CD4-positive, alpha-beta T cell treated with Interleukin-17A for 1 hour (primary cell): Measurements from ENCODE around the gene ZNF609.

ENCODE experiments used
- DNase-seq: peaks from one replicate; pipeline ENCODE4 v3.0.0-alpha.2; 2020

Gene ZNF609

DNA sequence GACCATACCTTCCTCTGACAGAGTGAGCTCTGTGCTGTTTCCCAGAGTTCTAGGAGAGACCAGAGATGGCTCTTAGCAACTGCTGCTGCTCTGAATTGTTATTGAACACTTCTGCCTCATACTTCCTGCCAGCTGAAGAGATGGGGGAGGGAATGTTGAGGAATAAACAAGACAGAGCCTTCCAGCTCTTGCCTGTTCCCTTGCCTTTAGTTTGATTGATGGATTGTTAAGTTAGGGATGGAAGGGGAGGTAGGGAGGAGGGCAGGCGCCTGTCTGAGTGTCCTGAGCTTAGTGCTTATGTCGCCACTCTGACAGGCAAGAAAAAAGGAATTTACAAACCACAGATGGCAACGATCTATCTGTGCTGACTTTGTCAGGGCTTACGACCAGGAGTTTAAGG lies 42.8 kb downstream of the ZNF609 start:
- DNase-seq: peak; percentile 14

DNA sequence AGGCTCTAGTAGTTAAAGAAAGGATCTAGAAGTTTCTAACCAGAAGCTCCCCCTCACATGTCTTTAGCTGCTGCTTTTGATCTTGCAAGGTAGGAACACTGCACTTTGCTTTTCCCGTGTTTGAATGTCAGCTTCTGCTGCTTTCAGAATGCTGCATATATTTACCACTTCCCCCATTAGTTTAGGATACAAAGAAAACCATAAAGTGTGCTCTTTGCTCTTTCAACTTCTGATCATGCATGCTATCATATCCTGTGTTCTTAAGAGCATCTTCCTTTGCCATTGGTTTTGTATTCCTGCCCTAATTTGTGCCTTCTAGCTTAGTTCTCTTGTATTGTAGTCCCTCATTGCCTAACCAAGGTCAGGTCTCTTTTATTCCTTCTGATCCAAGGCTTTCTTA lies 43.3 kb downstream of the ZNF609 start:
- DNase-seq: peak; percentile 30

DNA sequence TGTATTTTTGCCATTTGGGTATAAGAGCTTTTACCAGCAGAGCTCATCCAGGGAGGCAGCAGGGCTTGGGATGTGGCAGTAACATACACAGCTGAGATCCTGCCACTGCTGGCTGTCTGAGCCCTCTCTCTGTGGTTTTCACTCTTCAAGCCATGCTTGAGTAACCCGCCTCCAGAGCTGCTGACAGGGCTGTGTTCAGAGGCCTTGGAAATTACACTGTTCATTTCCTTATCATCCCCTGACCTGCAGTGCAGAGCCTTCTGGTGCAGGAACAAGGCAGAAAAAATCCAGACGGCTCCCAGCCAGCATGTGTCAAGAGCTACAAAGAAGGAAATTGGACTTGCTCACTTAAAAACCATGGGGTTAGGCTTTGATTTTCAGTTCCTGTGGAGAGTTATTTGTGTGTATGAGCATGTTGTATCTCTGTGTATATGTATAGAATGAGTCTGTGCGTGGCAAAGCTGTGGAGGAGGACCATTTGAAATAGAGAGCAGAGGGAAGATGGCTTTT lies 47.0 kb downstream of the ZNF609 start:
- DNase-seq: peak; percentile 15

DNA sequence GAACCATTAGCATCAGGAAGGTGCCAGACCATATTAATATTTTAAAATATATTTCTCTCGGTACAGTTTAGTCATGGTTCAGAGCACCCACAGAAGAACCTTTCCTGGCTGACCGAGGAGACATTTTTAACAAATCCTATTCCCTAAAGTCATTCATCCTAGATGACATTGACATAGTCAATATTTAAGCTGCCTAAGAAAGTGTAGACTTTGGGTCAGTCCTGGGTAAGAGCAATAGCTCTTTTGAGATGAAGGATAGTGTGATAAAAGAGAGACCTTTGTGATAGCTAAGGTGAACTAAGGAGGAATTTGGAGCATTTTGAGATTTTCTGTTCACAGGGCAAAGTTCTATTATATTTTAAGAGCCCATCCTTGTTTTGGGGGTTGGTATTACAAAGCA lies 47.5 kb downstream of the ZNF609 start:
- DNase-seq: no peak

DNA sequence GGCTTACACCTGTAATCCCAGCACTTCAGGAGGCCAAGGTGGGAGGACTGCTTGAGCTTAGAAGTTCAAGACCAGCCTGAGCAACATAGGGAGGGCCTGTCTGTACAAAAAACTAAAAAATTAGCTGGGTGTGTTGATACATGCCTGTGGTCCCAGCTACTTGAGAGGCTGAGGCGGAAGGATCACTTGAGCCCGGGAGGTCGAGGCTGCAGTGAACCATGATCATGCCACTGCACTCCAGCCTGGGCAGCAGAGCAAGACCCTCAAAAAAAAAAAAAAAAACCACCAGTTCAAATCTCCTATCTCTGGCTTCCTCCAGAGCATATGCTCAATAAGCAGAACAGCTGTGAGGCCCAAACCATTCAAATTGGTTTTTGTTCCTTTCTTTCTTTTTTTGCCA lies 53.4 kb downstream of the ZNF609 start:
- DNase-seq: no peak

GRCh38 chr15:64515196-64515595 lies 54.8 kb downstream of the ZNF609 start:
- DNase-seq: no peak

GRCh38 chr15:64515825-64516224 lies 55.4 kb downstream of the ZNF609 start:
- no peak for DNase-seq

GRCh38 chr15:64519897-64520296 lies 59.5 kb downstream of the ZNF609 start:
- no peak for DNase-seq

- no peak for DNase-seq
Observed at GRCh38 chr15:64521201-64521600, 60.8 kb downstream of the ZNF609 start.

- DNase-seq: no peak
Observed at GRCh38 chr15:64521726-64522164, 61.4 kb downstream of the ZNF609 start.

- no peak for DNase-seq
Observed at GRCh38 chr15:64522226-64522823, 61.9 kb downstream of the ZNF609 start.

DNA sequence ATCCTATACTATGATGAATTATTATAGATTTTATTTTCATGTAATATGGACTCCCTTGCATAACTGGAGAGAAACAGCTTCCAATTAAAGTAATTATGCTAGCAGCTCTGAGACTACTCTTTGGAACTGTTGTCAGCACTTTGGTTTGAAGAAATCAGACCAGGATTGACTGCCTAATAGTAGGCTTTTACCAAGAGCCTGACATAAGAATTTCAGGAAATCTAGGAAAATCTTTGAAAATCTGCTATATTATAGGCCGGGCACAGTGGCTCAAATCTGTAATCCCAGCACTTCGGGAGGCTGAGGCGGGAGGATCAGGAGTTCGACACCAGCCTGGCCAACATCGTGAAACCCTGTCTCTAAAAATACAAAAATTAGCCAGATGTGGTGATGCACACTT lies 62.9 kb downstream of the ZNF609 start:
- no peak for DNase-seq

- DNase-seq: no peak
Observed at GRCh38 chr15:64524778-64525177, 64.4 kb downstream of the ZNF609 start.

GRCh38 chr15:64525828-64526530 lies 65.6 kb downstream of the ZNF609 start:
- no peak for DNase-seq

- no peak for DNase-seq
Observed at GRCh38 chr15:64527263-64527984, 67.0 kb downstream of the ZNF609 start.

- no peak for DNase-seq
Observed at GRCh38 chr15:64528871-64529270, 68.5 kb downstream of the ZNF609 start.

GRCh38 chr15:64530472-64530871 lies 70.1 kb downstream of the ZNF609 start:
- DNase-seq: no peak

DNA sequence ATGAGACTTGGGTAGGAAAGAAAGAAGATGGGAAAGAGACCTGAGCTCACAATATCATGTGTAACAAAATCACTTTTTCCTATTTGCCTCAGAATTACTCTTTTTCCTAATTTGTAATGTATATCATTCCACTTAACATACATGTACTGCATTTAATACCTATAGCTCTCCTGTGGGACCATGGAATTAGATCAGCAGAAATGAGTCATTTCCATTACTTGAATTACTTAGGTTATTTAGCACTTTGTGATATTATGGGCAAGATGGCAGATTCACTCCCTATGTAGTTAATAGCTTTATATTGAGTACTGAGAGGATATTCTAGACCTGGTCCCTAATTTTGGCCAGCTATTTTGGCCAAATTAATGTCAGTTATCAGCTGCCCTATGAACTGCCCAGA lies 70.5 kb downstream of the ZNF609 start:
- DNase-seq: no peak

GRCh38 chr15:64532521-64533315 lies 72.3 kb downstream of the ZNF609 start:
- no peak for DNase-seq

DNA sequence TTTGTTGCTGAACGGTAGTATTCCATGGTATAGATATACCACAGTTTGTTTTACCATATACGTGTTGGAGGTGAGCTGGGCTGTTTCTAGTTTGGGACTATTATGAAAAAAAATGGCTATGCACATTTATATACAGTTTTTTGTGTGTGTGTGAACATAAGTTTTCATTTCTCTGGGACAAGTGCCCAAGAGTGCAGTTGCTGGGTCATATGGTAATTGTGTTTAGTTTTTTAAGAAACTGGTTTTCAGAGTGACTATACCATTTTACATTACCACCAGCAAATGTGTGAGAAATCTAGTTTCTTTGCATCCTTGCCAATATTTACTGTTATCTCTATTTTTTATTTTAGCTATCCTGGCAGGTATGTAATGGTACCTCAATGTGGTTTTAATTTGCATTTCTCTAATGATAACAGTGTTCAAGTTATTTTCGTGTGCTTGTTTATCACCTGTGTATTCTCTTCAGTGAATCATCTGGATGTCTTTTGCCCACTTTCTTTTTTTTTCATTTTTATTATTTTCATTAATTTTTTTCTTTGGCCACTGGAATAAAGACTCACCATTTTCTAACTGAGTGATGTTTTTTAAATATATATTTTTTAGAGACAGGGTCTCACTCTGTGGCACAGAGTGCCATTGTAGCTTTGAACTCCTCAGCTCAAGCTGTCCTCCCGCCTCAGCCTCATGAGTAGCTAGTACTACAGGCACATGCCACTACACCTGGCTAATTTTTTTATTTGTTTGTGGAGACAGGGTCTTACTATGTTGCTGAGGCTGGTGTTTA lies 75.3 kb downstream of the ZNF609 start:
- DNase-seq: no peak

DNA sequence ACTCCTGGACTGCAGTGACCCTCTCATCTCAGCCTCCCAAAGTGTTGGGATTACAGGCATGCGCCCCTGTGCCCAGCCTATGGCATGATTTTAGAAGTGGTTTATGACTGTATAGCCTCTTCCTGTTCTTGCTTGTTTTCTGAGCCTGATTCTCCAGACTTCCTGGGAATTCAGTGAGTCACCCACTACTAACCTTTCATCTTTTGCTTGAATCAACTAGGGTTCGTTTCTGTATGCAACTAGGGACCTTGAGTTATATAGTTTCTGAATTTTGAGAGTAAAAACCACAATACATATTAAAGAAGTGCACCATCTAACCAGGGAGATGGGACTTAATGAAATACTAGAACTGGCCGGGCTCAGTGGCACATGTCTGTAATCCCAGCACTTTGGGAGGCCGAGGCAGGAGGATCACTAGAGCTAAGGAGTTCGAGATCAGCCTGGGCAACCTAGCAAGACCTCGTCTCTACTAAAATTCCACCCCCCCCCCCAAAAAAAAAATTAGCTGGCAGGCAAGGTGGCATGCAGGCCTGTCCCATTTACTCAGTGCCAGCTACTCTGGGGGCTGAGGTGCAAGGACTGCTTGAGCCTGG lies 76.0 kb downstream of the ZNF609 start:
- DNase-seq: no peak

GRCh38 chr15:64542091-64542490 lies 81.7 kb downstream of the ZNF609 start:
- DNase-seq: no peak
